CD4-positive, alpha-beta memory T cell (primary cell): ENCODE results near the gene USP3. TPM values are rescaled to one million over a fixed set of nuclear protein-coding genes. Genes with fewer than 3 reads are reported as not detected.
"Not testable (repeated sequence)": the region's sequence is repeated elsewhere in the genome, so short reads cannot be mapped to it uniquely, and the experiment has no call there.

Experiments used
- CTCF ChIA-PET: fragments of 350-600 bp; sonication (Branson Sonifier 250); formaldehyde crosslinking; loops from one replicate; lab custom pipeline; 2021; ENCODE audit warnings: inconsistent platforms; ENCODE audit not compliant: partially characterized antibody; lab: Charles Lee
- POLR2A ChIA-PET: fragments of 350-600 bp; sonication (Branson Sonifier 250); formaldehyde crosslinking; loops from one replicate; lab custom pipeline; 2021; ENCODE audit not compliant: partially characterized antibody; lab: Charles Lee
- DNase-seq, 5 donors: peaks; one replicate each; pipeline versions ENCODE4 v3.0.0 to v3.0.0-alpha.2; 2020 to 2022; ENCODE audit warnings: mixed read lengths in 1 of 5
- H3K27ac ChIP-seq: one replicate; pipeline ENCODE4 v1.7.0; 2013; ENCODE audit warnings: low read depth, low read length
- H3K27me3 ChIP-seq: 2 replicates; pipeline ENCODE4 v1.7.0; 2013; ENCODE audit warnings: mild to moderate bottlenecking, low read length, moderate library complexity; ENCODE audit not compliant: insufficient read depth
- H3K36me3 ChIP-seq: 2 replicates; pipeline ENCODE4 v1.7.0; 2013; ENCODE audit warnings: mild to moderate bottlenecking, low read length, moderate library complexity; ENCODE audit not compliant: insufficient read depth
- H3K4me1 ChIP-seq: 2 replicates; pipeline ENCODE4 v1.7.0; 2013; ENCODE audit warnings: mild to moderate bottlenecking, low read length, moderate library complexity; ENCODE audit not compliant: insufficient read depth
- H3K4me3 ChIP-seq, 2 donors: one replicate each; pipeline ENCODE4 v1.7.0; 2013; ENCODE audit warnings: low read length in 2 of 2, mild to moderate bottlenecking in 1 of 2
- H3K9me3 ChIP-seq, 2 donors: one replicate each; pipeline ENCODE4 v1.7.0; 2013; ENCODE audit warnings: low read length in 2 of 2, control low read depth in 1 of 2; ENCODE audit not compliant: control insufficient read depth in 1 of 2
- H3K27ac Mint-ChIP-seq, 7 donors: one replicate each; pipeline ENCODE4 v1.8.0; 2020 to 2021; ENCODE audit warnings: mixed read lengths in 7 of 7, mild to moderate bottlenecking in 6 of 7, inconsistent platforms in 3 of 7, moderate library complexity in 3 of 7
- H3K27me3 Mint-ChIP-seq, 2 donors: one replicate each; pipeline ENCODE4 v1.8.0; 2020 to 2021; ENCODE audit warnings: mixed read lengths in 2 of 2
- H3K36me3 Mint-ChIP-seq, 2 donors: one replicate each; pipeline ENCODE4 v1.8.0; 2020 to 2021; ENCODE audit warnings: mixed read lengths in 2 of 2, inconsistent platforms in 1 of 2, mild to moderate bottlenecking in 1 of 2
- H3K4me1 Mint-ChIP-seq, 4 donors: one replicate each; pipeline ENCODE4 v1.8.0; 2020 to 2021; ENCODE audit warnings: mixed read lengths in 4 of 4, mild to moderate bottlenecking in 1 of 4
- H3K4me3 Mint-ChIP-seq, 8 donors: one replicate each; pipeline ENCODE4 v1.8.0; 2020 to 2021; ENCODE audit warnings: mixed read lengths in 8 of 8, mild to moderate bottlenecking in 7 of 8, moderate library complexity in 6 of 8, inconsistent platforms in 3 of 8
- H3K9me3 Mint-ChIP-seq, 8 donors: one replicate each; pipeline ENCODE4 v1.8.0; 2020 to 2021; ENCODE audit warnings: mixed read lengths in 8 of 8, mild to moderate bottlenecking in 5 of 8, inconsistent platforms in 3 of 8, moderate library complexity in 1 of 8
- intact Hi-C: fragments of 100-400 bp; cut with micrococcal nuclease; formaldehyde crosslinking; loops from one replicate; pipeline ENCODE4 v1.15.1; 2023
- polyA plus RNA-seq, 2 donors: library from polyadenylated mRNA; unstranded; fragments of 300-500 nt; fragmentation: Illumina TruSeq; gene quantifications; one replicate each; pipeline ENCODE4 v1.2.3, GENCODE V29; 2021
- total RNA-seq, 2 experiments: library from RNA; stranded (reverse); gene quantifications; one replicate each; pipeline ENCODE4 v1.2.3, GENCODE V29; 2021

USP3 gene
- total and polyA plus RNA-seq, 4 experiments from 2014 or later, result 61.6 to 159 (median 112) TPM

DNA sequence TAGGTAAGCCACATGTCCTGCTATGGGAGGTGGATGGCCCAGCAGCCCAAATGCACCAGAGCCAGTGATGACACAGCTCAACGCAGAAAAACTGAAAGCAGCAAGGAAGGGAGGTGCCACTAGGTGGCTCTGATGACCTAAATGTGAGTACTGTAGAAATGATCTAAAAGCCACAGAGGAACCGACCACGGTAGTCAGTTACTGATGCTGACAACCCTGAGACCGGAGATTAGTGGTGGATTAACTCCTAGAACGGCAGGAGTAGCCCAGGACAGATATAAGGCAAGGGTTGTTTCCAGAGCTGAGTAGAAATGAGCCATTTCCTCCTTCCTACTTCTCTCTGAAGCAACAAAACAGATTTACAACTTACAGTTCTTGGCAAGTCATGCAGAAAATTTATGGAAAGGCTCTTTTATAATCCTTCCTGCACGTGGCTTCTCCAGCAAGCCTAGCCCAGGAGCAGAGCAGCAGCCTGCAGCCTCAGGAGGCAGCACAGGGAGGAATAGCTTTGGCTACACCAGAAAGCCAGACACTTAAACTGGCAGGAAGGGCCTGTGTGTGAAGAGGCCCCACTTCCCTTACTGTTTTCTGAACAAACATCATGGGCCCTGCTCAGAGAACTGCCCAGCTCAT lies 105.9 kb downstream of the USP3 start:
- CTCF ChIA-PET, result interaction anchor here (0.6 to 5.0 kb wide), 51 partner anchors 10 to 489 kb away, joined by 3 to 44 read pairs (median 4); partner anchors contain the start of genes CIAO2A, DAPK2, FBXL22 and SNX1
- peak; percentile 68 to 85 (median 75) for DNase-seq
- no peak overlapping the region for H3K4me3 ChIP-seq
- H3K27me3 Mint-ChIP-seq, result no peaks in the 10 kb centered on the region
- POLR2A ChIA-PET, result interaction anchor here (0.7 to 3.7 kb wide), 10 partner anchors 11 to 436 kb away, joined by 3 to 69 read pairs (median 6); partner anchors contain the start of genes DAPK2, FBXL22 and USP3
- H3K9me3 ChIP-seq, result no peaks in the 10 kb centered on the region
- peaks cover 27 to 47% (median 39%) of the 10 kb centered on the region in 4 donors for H3K4me1 Mint-ChIP-seq
- peak overlapping the region; percentile 27 to 97 (median 93) for H3K27ac Mint-ChIP-seq
- peak overlapping the region; percentile 3 to 60 (median 34) for H3K4me3 Mint-ChIP-seq
- intact Hi-C loops, result loop anchor here (1.0 to 10.0 kb wide), 6 partner anchors 94 to 457 kb away; partner anchors contain the start of gene DAPK2
- peaks cover 39% of the 10 kb centered on the region for H3K36me3 ChIP-seq
- peaks cover 45 to 65% of the 10 kb centered on the region in 2 donors for H3K36me3 Mint-ChIP-seq
- no peaks in the 10 kb centered on the region for H3K27me3 ChIP-seq
- H3K9me3 Mint-ChIP-seq, result no peaks in the 10 kb centered on the region
- peak overlapping the region; percentile 33 for H3K27ac ChIP-seq
- peaks cover 33% of the 10 kb centered on the region for H3K4me1 ChIP-seq

DNA sequence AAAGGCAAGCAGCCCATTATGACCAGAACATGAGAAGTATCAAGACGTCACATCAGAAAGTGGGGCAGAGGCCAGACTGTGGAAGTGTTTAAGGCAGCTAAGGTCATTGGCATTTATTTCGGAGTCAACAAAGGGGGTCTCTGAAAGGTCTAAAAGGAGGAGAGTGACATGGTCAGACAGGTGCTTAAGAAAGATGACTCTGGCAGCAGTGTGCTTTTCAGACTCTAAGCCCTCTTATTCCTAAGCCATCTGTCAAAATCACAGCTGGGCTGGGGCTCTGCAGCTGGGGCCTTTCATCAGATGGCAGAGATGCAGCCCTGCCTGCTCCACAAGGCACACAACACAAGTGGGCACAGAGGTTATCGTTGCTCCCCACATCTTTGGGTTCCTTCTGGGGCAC lies 106.8 kb downstream of the USP3 start:
- Histone ChIP-seq H3K4me1 (peaks cover 24% of the 10 kb centered on the region), H3K9me3 (no peaks in the 10 kb centered on the region), H3K27me3 (no peaks in the 10 kb centered on the region), H3K4me3 (no peak overlapping the region), H3K27ac (peak overlapping the region; percentile 33), H3K36me3 (peaks cover 46% of the 10 kb centered on the region)
- Mint-ChIP-seq H3K27ac (peak overlapping the region; percentile 27 to 97 (median 93)), H3K4me1 (peaks cover 22 to 38% (median 31%) of the 10 kb centered on the region in 4 donors), H3K36me3 (peaks cover 49 to 72% of the 10 kb centered on the region in 2 donors), H3K4me3 (peak overlapping the region in 1 of 8 donors; percentile 5), H3K9me3 (no peaks in the 10 kb centered on the region), H3K27me3 (no peaks in the 10 kb centered on the region)
- ChIA-PET POLR2A (interaction anchor here (2.3 to 3.7 kb wide), 4 partner anchors 12 to 107 kb away, joined by 7 to 69 read pairs (median 12); partner anchors contain the start of genes FBXL22 and USP3), CTCF (interaction anchor here (1.2 to 5.0 kb wide), 12 partner anchors 11 to 482 kb away, joined by 3 to 44 read pairs (median 9); partner anchors contain the start of genes CIAO2A and DAPK2)
- DNase-seq, result no peak
- intact Hi-C loops, result loop anchor here (2.0 to 10.0 kb wide), 3 partner anchors 94 to 400 kb away; no protein-coding TSS in a partner anchor

DNA sequence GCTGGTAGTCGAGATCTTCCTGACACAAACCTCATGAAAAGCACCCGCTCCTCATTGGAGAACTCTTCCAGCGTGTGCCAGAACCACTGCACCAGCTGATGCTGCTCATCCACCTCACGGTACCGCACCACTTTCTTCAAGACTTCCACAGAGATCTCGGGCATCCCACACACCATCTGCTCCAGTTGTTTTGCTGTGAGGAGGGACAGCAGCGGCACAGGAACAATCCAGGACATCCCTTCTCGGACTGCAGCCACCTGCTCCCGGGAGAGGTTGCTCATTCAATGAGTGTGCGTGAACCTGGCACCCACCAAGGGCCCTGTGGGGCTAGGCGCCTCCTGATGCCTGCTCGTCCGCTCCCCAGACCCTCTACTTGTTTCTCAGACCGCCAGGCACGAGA lies 107.9 kb downstream of the USP3 start:
- Histone ChIP-seq H3K9me3 (no peaks in the 10 kb centered on the region), H3K27me3 (no peaks in the 10 kb centered on the region), H3K4me3 (no peak overlapping the region), H3K36me3 (peaks cover 49% of the 10 kb centered on the region), H3K27ac (no peak overlapping the region), H3K4me1 (peaks cover 17% of the 10 kb centered on the region)
- POLR2A ChIA-PET, result interaction anchor here (3.7 kb wide), 1 partner anchor 13 kb away, joined by 69 read pairs; the partner anchor contains the start of gene FBXL22
- Mint-ChIP-seq H3K27me3 (no peaks in the 10 kb centered on the region), H3K4me1 (peaks cover 18 to 30% (median 25%) of the 10 kb centered on the region in 4 donors), H3K4me3 (no peak overlapping the region), H3K27ac (peak overlapping the region in 6 of 7 donors; percentile 27 to 94 (median 77)), H3K36me3 (peaks cover 56 to 78% of the 10 kb centered on the region in 2 donors), H3K9me3 (no peaks in the 10 kb centered on the region)
- CTCF ChIA-PET, result interaction anchor here (1.5 to 5.0 kb wide), 4 partner anchors 8 to 455 kb away, joined by 3 to 44 read pairs (median 8); no protein-coding TSS in a partner anchor
- intact Hi-C loops, result loop anchor here (10.0 kb wide), 1 partner anchor 93 kb away; no protein-coding TSS in a partner anchor
- no peak for DNase-seq

DNA sequence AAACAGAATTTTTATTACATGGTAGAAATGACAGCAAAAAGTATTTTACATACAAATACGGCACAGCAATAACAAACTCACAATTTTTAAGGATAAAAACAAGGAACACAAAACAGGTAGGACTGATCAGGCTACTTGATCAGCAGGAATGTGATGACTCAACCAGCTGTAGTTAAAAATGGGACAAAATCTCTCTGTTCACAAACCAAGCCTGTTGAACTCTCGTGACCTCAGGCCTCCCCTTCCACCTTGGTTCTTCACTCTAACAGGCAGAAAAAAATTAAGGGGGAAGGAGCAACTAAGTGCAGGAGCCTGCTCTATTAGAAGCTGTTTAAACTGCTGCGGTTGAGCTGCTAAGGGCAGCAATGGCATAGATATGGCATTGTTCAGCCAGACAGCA lies 111.5 kb downstream of the USP3 start:
- peaks cover 25% of the 10 kb centered on the region for H3K36me3 ChIP-seq
- peaks cover 7% of the 10 kb centered on the region for H3K4me1 ChIP-seq
- H3K27me3 Mint-ChIP-seq, result no peaks in the 10 kb centered on the region
- H3K4me1 Mint-ChIP-seq, result peaks cover 9 to 17% (median 11%) of the 10 kb centered on the region in 4 donors
- H3K9me3 Mint-ChIP-seq, result no peaks in the 10 kb centered on the region
- peaks cover 48 to 62% of the 10 kb centered on the region in 2 donors for H3K36me3 Mint-ChIP-seq
- intact Hi-C loops, result loop anchor here (10.0 kb wide), 1 partner anchor 89 kb away; no protein-coding TSS in a partner anchor
- ChIA-PET POLR2A (interaction anchor here (0.7 to 1.2 kb wide), 2 partner anchors 145 to 150 kb away, joined by 3 read pairs; no protein-coding TSS in a partner anchor), CTCF (interaction anchor here (1.6 to 1.8 kb wide), 2 partner anchors 10 to 149 kb away, joined by 4 read pairs; no protein-coding TSS in a partner anchor)
- no peak for DNase-seq
- no peak overlapping the region for H3K4me3 ChIP-seq
- no peaks in the 10 kb centered on the region for H3K27me3 ChIP-seq
- peak overlapping the region in 3 of 7 donors; percentile 3 to 35 (median 19) for H3K27ac Mint-ChIP-seq
- H3K27ac ChIP-seq, result no peak overlapping the region
- H3K4me3 Mint-ChIP-seq, result no peak overlapping the region
- no peaks in the 10 kb centered on the region for H3K9me3 ChIP-seq

DNA sequence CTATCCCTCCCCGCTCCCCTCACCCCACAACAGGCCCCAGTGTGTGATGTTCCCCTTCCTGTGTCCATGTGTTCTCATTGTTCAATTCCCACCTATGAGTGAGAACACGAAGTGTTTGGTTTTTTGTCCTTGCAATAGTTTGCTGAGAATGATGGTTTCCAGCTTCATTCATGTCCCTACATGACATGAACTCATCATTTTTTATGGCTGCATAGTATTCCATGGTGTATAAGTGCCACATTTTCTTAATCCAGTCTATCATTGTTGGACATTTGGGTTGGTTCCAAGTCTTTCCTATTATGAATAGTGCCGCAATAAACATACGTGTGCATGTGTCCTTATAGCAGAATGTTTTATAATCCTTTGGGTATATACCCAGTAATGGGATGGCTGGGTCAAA lies 112.8 kb downstream of the USP3 start:
- H3K27me3 ChIP-seq, H3K27ac ChIP-seq, H3K4me1 Mint-ChIP-seq, H3K4me3 ChIP-seq, POLR2A ChIA-PET, DNase-seq, H3K4me1 ChIP-seq, H3K9me3 ChIP-seq, H3K9me3 Mint-ChIP-seq, H3K27me3 Mint-ChIP-seq, CTCF ChIA-PET, H3K4me3 Mint-ChIP-seq: not testable (repeated sequence)
- intact Hi-C loops, result loop anchor here (10.0 kb wide), 1 partner anchor 88 kb away; no protein-coding TSS in a partner anchor
- Mint-ChIP-seq H3K36me3 (peaks cover 46 to 58% of the 10 kb centered on the region in 2 donors), H3K27ac (peak overlapping the region in 1 of 7 donors; percentile 35)
- peaks cover 23% of the 10 kb centered on the region for H3K36me3 ChIP-seq

DNA sequence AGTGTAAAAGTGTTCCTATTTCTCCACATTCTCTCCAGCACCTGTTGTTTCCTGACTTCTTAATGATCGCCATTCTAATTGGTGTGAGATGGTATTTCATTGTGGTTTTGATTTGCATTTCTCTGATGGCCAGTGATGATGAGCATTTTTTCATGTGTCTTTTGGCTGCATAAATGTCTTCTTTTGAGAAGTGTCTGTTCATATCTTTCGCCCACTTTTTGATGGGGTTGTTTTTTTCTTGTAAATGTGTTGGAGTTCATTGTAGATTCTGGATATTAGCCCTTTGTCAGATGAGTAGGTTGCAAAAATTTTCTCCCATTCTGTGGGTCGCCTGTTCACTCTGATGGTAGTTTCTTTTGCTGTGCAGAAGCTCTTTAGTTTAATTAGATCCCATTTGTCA lies 113.2 kb downstream of the USP3 start:
- H3K9me3 ChIP-seq, H3K27me3 ChIP-seq, H3K4me1 Mint-ChIP-seq, H3K4me1 ChIP-seq, POLR2A ChIA-PET, H3K4me3 ChIP-seq, CTCF ChIA-PET, H3K27me3 Mint-ChIP-seq, H3K9me3 Mint-ChIP-seq, H3K27ac ChIP-seq, H3K4me3 Mint-ChIP-seq, DNase-seq: not testable (repeated sequence)
- H3K27ac Mint-ChIP-seq, result peak overlapping the region in 1 of 7 donors; percentile 42
- intact Hi-C loops, result loop anchor here (10.0 kb wide), 1 partner anchor 87 kb away; no protein-coding TSS in a partner anchor
- H3K36me3 ChIP-seq, result peaks cover 21% of the 10 kb centered on the region
- peaks cover 42 to 57% of the 10 kb centered on the region in 2 donors for H3K36me3 Mint-ChIP-seq

DNA sequence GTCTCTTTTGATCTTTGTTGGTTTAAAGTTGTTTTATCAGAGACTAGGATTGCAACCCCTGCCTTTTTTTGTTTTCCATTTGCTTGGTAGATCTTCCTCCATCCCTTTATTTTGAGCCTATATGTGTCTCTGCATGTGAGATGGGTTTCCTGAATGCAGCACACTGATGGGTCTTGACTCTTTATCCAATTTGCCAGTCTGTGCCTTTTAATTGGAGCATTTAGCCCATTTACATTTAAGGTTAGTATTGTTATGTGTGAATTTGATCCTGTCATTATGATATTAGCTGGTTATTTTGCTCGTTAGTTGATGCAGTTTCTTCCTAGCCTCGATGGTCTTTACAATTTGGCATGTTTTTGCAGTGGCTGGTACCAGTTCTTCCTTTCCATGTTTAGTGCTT lies 116.4 kb downstream of the USP3 start:
- H3K9me3 Mint-ChIP-seq, H3K27me3 ChIP-seq, H3K9me3 ChIP-seq, POLR2A ChIA-PET, H3K4me3 Mint-ChIP-seq, H3K4me3 ChIP-seq, H3K4me1 Mint-ChIP-seq, H3K4me1 ChIP-seq, H3K27ac ChIP-seq, CTCF ChIA-PET, H3K27ac Mint-ChIP-seq, DNase-seq, H3K27me3 Mint-ChIP-seq, intact Hi-C loops: not testable (repeated sequence)
- peaks cover 50 to 58% of the 10 kb centered on the region in 2 donors for H3K36me3 Mint-ChIP-seq
- H3K36me3 ChIP-seq, result peaks cover 34% of the 10 kb centered on the region
